ENCODE results near the gene SELENOH.
"Not testable (repeated sequence)": the region's sequence is repeated elsewhere in the genome, so short reads cannot be mapped to it uniquely, and the experiment has no call there.

Gene SELENOH

DNA sequence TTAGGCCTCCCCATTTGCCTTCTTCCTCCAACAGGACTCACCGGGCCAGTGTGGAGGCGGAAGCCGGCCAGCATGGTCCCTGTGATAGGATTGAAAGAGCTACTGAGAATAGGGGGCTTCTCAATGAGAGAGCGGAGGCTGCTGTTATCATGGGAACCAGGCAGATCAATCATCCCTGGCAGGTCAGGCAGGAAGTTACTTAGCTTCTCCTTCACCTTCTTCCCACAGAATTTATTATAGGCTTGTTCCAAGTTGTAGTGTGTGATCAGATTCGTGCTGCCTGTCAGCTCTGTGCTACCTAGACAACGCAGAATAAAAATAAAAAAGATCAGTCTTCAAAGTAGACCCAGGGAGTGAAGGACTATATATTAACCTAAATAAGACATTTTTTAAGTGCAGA, 36.4 kb upstream of the SELENOH start:
- TF ChIP-seq, protein P1, sequence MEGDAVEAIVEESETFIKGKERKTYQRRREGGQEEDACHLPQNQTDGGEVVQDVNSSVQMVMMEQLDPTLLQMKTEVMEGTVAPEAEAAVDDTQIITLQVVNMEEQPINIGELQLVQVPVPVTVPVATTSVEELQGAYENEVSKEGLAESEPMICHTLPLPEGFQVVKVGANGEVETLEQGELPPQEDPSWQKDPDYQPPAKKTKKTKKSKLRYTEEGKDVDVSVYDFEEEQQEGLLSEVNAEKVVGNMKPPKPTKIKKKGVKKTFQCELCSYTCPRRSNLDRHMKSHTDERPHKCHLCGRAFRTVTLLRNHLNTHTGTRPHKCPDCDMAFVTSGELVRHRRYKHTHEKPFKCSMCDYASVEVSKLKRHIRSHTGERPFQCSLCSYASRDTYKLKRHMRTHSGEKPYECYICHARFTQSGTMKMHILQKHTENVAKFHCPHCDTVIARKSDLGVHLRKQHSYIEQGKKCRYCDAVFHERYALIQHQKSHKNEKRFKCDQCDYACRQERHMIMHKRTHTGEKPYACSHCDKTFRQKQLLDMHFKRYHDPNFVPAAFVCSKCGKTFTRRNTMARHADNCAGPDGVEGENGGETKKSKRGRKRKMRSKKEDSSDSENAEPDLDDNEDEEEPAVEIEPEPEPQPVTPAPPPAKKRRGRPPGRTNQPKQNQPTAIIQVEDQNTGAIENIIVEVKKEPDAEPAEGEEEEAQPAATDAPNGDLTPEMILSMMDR (IDR thresholded peaks at IDR 0.05; ENCODE audit: low read depth, low read length) = no peak
- DNase-seq = no peak
- H3K36me3 ChIP-seq = peaks cover under 1% of the 10 kb centered on the region; the same call in 1 of the 2 replicates

DNA sequence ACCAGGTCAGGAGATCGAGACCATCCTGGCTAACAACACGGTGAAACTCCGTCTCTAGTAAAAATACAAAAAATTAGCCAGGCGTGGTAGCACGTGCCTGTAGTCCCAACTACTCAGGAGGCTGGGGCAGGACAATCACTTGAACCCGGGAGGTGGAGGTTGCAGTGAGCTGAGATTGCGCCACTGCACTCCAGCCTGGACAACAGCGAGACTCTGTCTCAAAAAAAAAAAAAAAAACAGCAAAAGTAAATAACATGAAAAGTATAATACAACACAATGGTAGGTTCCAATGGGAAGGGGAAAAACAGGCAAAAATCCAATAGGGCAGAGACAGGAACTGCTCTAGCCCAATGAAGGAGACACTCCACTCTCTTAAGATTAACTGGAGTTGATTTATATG, 35.9 kb upstream of the SELENOH start:
- not testable (repeated sequence) for H3K9me3 ChIP-seq; H3K4me1 ChIP-seq; H3K27me3 ChIP-seq; H3K36me3 ChIP-seq; H3K4me3 ChIP-seq (ENCODE audit: low read depth, low read length); DNase-seq

More for the DNA sequence above, 36.4 kb upstream of the SELENOH start:
- Histone ChIP-seq H3K4me1 (no peaks in the 10 kb centered on the region), H3K27me3 (no peaks in the 10 kb centered on the region), H3K4me3 (ENCODE audit: low read depth, low read length) (no peak overlapping the region), H3K9me3 (no peaks in the 10 kb centered on the region)

DNA sequence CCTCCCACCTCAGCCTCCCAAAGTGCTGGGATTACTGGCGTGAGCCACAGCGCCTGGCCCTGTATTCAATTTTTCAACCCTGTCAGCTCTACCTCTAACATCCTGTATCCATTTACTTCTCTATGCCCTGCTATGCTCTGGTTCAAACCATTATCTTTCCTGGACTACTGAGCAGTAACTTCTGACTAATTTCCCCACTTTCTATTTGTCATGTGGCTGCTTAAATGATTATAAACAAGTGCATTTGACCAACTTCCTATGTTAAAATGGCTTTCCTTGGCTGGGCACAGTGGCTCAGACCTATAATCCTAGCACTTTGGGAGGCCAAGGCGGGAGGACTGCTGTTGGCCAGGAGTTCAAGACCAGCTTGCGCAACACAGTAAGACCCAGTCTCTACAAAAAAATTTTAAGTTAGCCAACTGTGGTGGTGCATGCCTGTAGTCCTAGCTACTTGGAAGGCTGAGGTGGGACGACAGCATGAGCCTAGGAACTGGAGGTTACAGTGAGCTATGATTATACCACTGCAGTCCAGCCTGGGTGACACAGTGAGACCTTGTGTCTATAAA, 31.4 kb upstream of the SELENOH start:
- Histone ChIP-seq H3K27me3 (no peaks in the 10 kb centered on the region), H3K4me1 (no peaks in the 10 kb centered on the region), H3K36me3 (no peaks in the 10 kb centered on the region; the same call in 1 of the 2 replicates), H3K4me3 (ENCODE audit: low read depth, low read length) (no peak overlapping the region), H3K9me3 (no peaks in the 10 kb centered on the region)
- TF ChIP-seq, protein P1 (IDR thresholded peaks at IDR 0.05; ENCODE audit: low read depth, low read length) = no peak
- DNase-seq = no peak

DNA sequence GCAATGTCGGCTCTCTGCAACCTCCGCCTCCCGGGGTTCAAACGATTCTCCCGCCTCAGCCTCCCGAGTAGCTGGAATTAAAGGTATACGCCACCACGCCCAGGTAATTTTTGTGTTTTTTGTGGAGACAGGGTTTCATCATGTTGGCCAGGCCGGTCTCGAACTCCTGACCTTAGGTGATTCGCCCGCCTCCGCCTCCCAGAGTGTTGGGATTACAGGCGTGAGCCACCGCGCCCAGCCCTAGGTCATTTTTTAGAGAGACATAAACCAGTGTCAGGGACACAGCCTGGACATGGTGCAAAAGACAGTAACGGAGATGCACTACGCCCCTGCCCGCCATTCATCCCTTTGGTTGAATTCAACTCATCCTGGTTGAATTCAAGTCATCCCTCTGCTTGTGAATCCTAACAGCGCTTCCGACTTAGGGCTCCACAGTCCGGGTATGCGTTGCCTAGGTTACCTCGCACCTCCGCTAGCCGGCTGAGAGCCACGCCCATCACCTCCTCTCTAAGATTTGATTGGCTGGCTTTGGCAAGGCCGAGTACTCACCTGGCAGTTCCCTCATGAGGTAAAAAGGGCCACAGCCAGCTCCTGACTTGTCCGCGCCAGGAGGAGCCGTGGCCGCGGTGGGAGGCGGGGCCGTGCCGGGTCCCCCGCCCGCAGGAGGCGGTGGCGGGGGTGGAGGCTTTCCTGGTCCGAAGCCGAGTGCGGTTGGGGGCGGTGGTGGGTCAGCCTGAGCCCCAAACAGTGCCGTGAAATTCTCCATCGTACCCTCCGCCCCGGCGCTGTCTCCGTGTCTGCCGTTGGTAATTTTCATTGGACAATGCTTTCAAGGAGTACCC, 29.7 kb upstream of the SELENOH start, which contains the start of gene MED19:
TSS of gene MED19 (minus strand) at position 802 of the 842 bp plus-strand sequence. CDS start at position 766, 36 bp downstream.
- DNase-seq = peak; percentile 50
- H3K4me1 ChIP-seq = no peaks in the 10 kb centered on the region
- H3K36me3 ChIP-seq = no peaks in the 10 kb centered on the region; the same call in 1 of the 2 replicates
- H3K27me3 ChIP-seq = no peaks in the 10 kb centered on the region
- TF ChIP-seq, protein P1 (IDR thresholded peaks at IDR 0.05; ENCODE audit: low read depth, low read length) = no peak
- no peaks in the 10 kb centered on the region for H3K9me3 ChIP-seq
- H3K4me3 ChIP-seq (ENCODE audit: low read depth, low read length) = peak within 1 kb of the TSS; percentile 98

DNA sequence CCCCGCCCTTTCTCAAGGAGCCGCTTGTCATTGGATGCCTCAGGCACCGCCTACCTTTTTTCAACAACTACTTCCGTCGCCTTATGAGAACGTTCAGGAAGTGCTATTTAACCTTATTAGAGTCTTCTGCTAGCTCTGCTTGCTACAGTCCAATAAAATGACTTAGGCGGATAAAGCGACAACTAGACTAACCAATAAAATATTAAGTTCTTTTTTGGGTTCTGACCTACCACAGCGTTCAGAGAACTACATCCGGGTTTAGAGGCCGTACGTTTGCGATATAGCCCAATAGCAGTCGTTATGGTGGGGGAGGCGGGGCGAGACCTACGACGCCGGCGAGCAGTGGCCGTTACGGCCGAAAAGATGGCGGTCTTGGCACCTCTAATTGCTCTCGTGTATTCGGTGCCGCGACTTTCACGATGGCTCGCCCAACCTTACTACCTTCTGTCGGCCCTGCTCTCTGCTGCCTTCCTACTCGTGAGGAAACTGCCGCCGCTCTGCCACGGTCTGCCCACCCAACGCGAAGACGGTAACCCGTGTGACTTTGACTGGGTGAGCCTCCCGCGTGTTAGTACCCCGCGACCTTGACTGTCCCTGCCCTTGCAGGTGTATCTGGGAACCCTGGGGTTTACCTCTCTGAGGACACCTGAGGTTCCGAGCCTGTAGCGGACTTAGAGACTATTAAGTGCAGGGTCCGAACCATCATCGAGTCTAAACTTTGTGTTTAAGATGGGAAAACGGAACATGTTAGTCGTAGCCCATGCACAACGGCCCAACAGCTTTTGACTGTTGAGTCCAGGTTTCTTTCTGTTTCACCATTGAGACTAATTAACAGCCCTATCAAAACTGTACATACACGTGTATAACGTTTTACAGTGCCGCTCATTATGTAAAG, 28.8 kb upstream of the SELENOH start, which contains the start of gene TMX2:
TSS of gene TMX2 (plus strand) at position 338 of the 895 bp plus-strand sequence. CDS start at position 364, 26 bp downstream.
- Histone ChIP-seq H3K4me3 (ENCODE audit: low read depth, low read length) (peak within 1 kb of the TSS; percentile 98), H3K27me3 (no peaks in the 10 kb centered on the region), H3K9me3 (no peaks in the 10 kb centered on the region), H3K4me1 (no peaks in the 10 kb centered on the region), H3K36me3 (no peaks in the 10 kb centered on the region; the same call in 1 of the 2 replicates)
- peak; percentile 84 for DNase-seq
- TF ChIP-seq, protein P1 (IDR thresholded peaks at IDR 0.05; ENCODE audit: low read depth, low read length) = no peak

DNA sequence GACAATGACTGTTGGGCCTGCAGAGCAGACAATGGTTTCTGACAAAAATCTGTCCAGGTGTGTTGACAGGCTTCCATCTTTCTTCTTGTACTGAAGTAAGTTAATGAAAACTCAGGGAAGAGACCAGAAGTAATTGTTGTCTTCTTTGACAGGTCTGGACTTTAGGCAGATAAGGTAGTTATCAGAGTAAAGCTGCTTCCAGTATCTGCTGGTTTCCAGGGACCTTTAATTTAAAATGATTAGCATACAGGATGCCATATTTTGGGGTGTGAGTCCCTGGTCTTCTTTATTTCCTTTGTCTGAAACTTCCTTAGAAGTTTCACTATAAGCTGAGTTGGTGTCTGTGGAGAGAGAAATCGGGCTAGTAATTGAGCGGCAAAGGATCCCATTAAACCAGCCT, 27.5 kb upstream of the SELENOH start:
- Histone ChIP-seq H3K27me3 (no peaks in the 10 kb centered on the region), H3K4me3 (ENCODE audit: low read depth, low read length) (peak overlapping the region; percentile 98), H3K36me3 (no peaks in the 10 kb centered on the region; the same call in 1 of the 2 replicates), H3K4me1 (no peaks in the 10 kb centered on the region), H3K9me3 (no peaks in the 10 kb centered on the region)
- TF ChIP-seq, protein P1 (IDR thresholded peaks at IDR 0.05; ENCODE audit: low read depth, low read length) = no peak
- DNase-seq = no peak

DNA sequence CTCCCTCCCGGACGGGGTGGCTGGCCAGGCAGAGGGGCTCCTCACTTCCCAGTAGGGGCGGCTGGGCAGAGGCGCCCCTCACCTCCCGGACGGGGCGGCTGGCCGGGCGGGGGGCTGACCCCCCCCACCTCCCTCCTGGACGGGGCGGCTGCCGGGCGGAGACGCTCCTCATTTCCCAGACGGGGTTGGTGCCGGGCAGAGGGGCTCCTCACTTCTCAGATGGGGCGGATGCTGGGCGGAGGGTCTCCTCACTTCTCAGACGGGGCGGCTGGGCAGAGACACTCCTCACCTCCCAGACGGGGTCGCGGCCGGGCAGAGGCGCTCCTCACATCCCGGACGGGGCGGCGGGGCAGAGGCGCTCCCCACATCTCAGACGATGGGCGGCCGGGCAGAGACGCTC, 24.6 kb upstream of the SELENOH start:
- H3K4me1 ChIP-seq; H3K27me3 ChIP-seq; DNase-seq; H3K4me3 ChIP-seq (ENCODE audit: low read depth, low read length); H3K9me3 ChIP-seq; H3K36me3 ChIP-seq: not testable (repeated sequence)
